ENCODE results near the gene PRR14L.

DNA sequence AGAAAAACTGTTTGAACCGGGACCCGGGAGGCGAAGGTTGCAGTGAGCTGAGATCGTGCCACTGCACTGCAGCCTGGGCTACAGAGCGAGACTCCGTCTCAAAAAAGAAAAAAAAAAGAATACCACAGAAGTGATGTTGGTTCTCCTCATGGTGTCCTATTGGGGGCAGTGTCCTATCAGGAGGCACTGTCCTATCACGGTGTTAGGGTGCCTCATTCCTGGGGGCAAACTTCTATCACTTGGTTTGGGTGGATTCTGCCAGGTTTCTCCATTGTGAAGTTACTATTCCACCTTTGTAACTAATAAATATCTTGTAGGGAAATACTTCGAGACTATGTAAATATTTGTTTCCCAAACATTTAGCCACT is 19.6 kb downstream of the PRR14L start:
- TF ChIP-seq, protein P1, sequence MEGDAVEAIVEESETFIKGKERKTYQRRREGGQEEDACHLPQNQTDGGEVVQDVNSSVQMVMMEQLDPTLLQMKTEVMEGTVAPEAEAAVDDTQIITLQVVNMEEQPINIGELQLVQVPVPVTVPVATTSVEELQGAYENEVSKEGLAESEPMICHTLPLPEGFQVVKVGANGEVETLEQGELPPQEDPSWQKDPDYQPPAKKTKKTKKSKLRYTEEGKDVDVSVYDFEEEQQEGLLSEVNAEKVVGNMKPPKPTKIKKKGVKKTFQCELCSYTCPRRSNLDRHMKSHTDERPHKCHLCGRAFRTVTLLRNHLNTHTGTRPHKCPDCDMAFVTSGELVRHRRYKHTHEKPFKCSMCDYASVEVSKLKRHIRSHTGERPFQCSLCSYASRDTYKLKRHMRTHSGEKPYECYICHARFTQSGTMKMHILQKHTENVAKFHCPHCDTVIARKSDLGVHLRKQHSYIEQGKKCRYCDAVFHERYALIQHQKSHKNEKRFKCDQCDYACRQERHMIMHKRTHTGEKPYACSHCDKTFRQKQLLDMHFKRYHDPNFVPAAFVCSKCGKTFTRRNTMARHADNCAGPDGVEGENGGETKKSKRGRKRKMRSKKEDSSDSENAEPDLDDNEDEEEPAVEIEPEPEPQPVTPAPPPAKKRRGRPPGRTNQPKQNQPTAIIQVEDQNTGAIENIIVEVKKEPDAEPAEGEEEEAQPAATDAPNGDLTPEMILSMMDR (IDR thresholded peaks at IDR 0.05), result no peak
- TF ChIP-seq POLR2A (IDR thresholded peaks at IDR 0.05), result no peak
